CD14-positive monocyte (primary cell): Measurements from ENCODE around the gene ADAMTS17. TPM values are rescaled to one million over a fixed set of nuclear protein-coding genes. Genes with fewer than 3 reads are reported as not detected.

Experiments
- DNase-seq, 3 donors: peaks; one replicate each; pipeline ENCODE4 v3.0.0-alpha.2; 2011 to 2022
- H2AFZ ChIP-seq: 2 replicates; pipeline ENCODE4 v1.6.0; 2012; ENCODE audit warnings: mild to moderate bottlenecking, low read depth, low read length, inconsistent platforms; ENCODE audit not compliant: insufficient read depth, poor library complexity, severe bottlenecking
- H3K27ac ChIP-seq, 2 donors: 1 replicate in 1 of 2; 2 replicates in 1 of 2; pipeline ENCODE4 v1.5.1; 2012 to 2013; ENCODE audit warnings: low read length in 2 of 2, control low read depth in 1 of 2, inconsistent platforms in 1 of 2, low read depth in 1 of 2, mild to moderate bottlenecking in 1 of 2
- H3K27me3 ChIP-seq, 2 donors: one replicate each; pipeline versions ENCODE4 v1.6.0 to v1.6.1; 2011 to 2013; ENCODE audit warnings: low read length in 2 of 2; ENCODE audit not compliant: control insufficient read depth in 2 of 2, insufficient read depth in 2 of 2
- H3K36me3 ChIP-seq, 2 donors: replicated peaks in 1 of 2; 1 replicate in 1 of 2; 2 replicates in 1 of 2; pipeline versions ENCODE4 v1.5.1 to v1.6.1; 2012 to 2013; ENCODE audit warnings: low read length in 2 of 2, control low read depth in 1 of 2, inconsistent platforms in 1 of 2, mild to moderate bottlenecking in 1 of 2; ENCODE audit not compliant: insufficient read depth in 2 of 2, control insufficient read depth in 1 of 2
- H3K4me1 ChIP-seq, 2 donors: 1 replicate in 1 of 2; 2 replicates in 1 of 2; pipeline versions ENCODE4 v1.5.1 to v1.6.1; 2012 to 2013; ENCODE audit warnings: low read length in 2 of 2, control low read depth in 1 of 2, inconsistent platforms in 1 of 2, mild to moderate bottlenecking in 1 of 2, moderate library complexity in 1 of 2; ENCODE audit not compliant: insufficient read depth in 2 of 2, control insufficient read depth in 1 of 2
- H3K4me2 ChIP-seq: replicated peaks from 2 replicates; pipeline ENCODE3; 2012; ENCODE audit warnings: low read length, moderate library complexity, mild to moderate bottlenecking; ENCODE audit not compliant: poor library complexity, severe bottlenecking; ENCODE audit errors: extremely low read depth
- H3K4me3 ChIP-seq, 3 experiments: fragments of 200-600 bp in 1 of 3; sonication (generic) in 1 of 3; replicated peaks in 1 of 3; 1 replicate in 2 of 3; 2 replicates in 1 of 3; pipeline ENCODE4 v1.5.1; 2011 to 2013; ENCODE audit warnings: low read length in 3 of 3, mild to moderate bottlenecking in 3 of 3, control low read depth in 2 of 3, low read depth in 2 of 3, inconsistent platforms in 1 of 3, moderate library complexity in 1 of 3
- H3K79me2 ChIP-seq: 2 replicates; pipeline ENCODE4 v1.6.0; 2012; ENCODE audit warnings: mild to moderate bottlenecking, control low read depth, inconsistent platforms, low read length, moderate library complexity; ENCODE audit not compliant: insufficient read depth
- H3K9ac ChIP-seq: 2 replicates; pipeline ENCODE4 v1.6.0; 2017; ENCODE audit warnings: low read length, mild to moderate bottlenecking; ENCODE audit not compliant: insufficient read depth, poor library complexity, severe bottlenecking
- H3K9me3 ChIP-seq, 2 donors: replicated peaks in 1 of 2; 1 replicate in 1 of 2; 2 replicates in 1 of 2; pipeline versions ENCODE4 v1.5.1 to v1.6.1; 2012 to 2013; ENCODE audit warnings: low read length in 2 of 2, control low read depth in 1 of 2; ENCODE audit not compliant: control insufficient read depth in 1 of 2, insufficient read depth in 1 of 2
- H4K20me1 ChIP-seq: 2 replicates; pipeline ENCODE4 v1.6.0; 2012; ENCODE audit warnings: mild to moderate bottlenecking, low read length, control low read depth, moderate library complexity; ENCODE audit not compliant: insufficient read depth
- H3K27ac Mint-ChIP-seq, 7 donors: one replicate each; pipeline ENCODE4 v1.8.0; 2020; ENCODE audit warnings: mild to moderate bottlenecking in 7 of 7, mixed read lengths in 7 of 7, moderate library complexity in 6 of 7, inconsistent platforms in 2 of 7
- H3K27me3 Mint-ChIP-seq, 3 donors: one replicate each; pipeline ENCODE4 v1.8.0; 2021 to 2022; ENCODE audit warnings: low read depth in 3 of 3, mild to moderate bottlenecking in 3 of 3, mixed read lengths in 3 of 3, moderate library complexity in 3 of 3, inconsistent platforms in 1 of 3
- H3K36me3 Mint-ChIP-seq, 2 donors: one replicate each; pipeline ENCODE4 v1.8.0; 2020; ENCODE audit warnings: mixed read lengths in 2 of 2, inconsistent platforms in 1 of 2, mild to moderate bottlenecking in 1 of 2
- H3K4me1 Mint-ChIP-seq: one replicate; pipeline ENCODE4 v1.8.0; 2020; ENCODE audit warnings: mild to moderate bottlenecking, mixed read lengths
- H3K4me3 Mint-ChIP-seq, 2 donors: one replicate each; pipeline ENCODE4 v1.8.0; 2020; ENCODE audit warnings: mild to moderate bottlenecking in 2 of 2, mixed read lengths in 2 of 2, moderate library complexity in 1 of 2
- H3K9me3 Mint-ChIP-seq, 7 donors: one replicate each; pipeline ENCODE4 v1.8.0; 2020 to 2022; ENCODE audit warnings: mixed read lengths in 7 of 7, mild to moderate bottlenecking in 6 of 7, moderate library complexity in 6 of 7, inconsistent platforms in 2 of 7
- CTCF ChIP-seq: fragments of 200-600 bp; IDR thresholded peaks from one replicate; pipeline ENCODE4 v1.8.0; 2022; ENCODE audit warnings: antibody characterized with exemption, mild to moderate bottlenecking
- WGBS: methylation state at CpG from one replicate; pipeline ENCODE4 v1.1.5; 2013; ENCODE audit warnings: missing lambda C conversion rate; ENCODE audit not compliant: insufficient coverage; 5-methylcytosine and 5-hydroxymethylcytosine counted together
- intact Hi-C, 2 donors: fragments of 100-400 bp; cut with micrococcal nuclease; formaldehyde crosslinking; loops; one replicate each; pipeline versions ENCODE4 v1.15.0 to v1.15.1; 2023
- polyA plus RNA-seq, 3 donors: library from polyadenylated mRNA; depleted of rRNA in 1 of 3; unstranded in 2 of 3; stranded (reverse) in 1 of 3; fragments of 300-500 nt in 2 of 3; fragments of >200 nt in 1 of 3; fragmentation: Illumina TruSeq in 2 of 3; gene quantifications; 1 replicate in 2 of 3; 2 replicates in 1 of 3; pipeline ENCODE4 v1.2.3, GENCODE V29; 2012 to 2021

Gene ADAMTS17
- polyA plus RNA-seq, 3 donors = 0.03 to 0.25 TPM; not detected in 1

GRCh38 chr15:99955181-99955525 lies 386.6 kb downstream of the ADAMTS17 start:
- Mint-ChIP-seq H3K27ac (no peak overlapping the region), H3K4me1 (no peaks in the 10 kb centered on the region), H3K9me3 (peaks cover 2 to 18% (median 6%) of the 10 kb centered on the region in 7 donors), H3K4me3 (no peak overlapping the region), H3K36me3 (no peaks in the 10 kb centered on the region), H3K27me3 (peaks cover 2 to 8% (median 3%) of the 10 kb centered on the region in 3 donors)
- Histone ChIP-seq H3K4me1 (no peaks in the 10 kb centered on the region), H3K79me2 (no peaks in the 10 kb centered on the region), H3K9me3 (no peaks in the 10 kb centered on the region), H3K27ac (no peak overlapping the region), H3K4me2 (no peak overlapping the region), H3K27me3 (no peaks in the 10 kb centered on the region), H3K9ac (no peak overlapping the region), H4K20me1 (no peaks in the 10 kb centered on the region), H2AFZ (no peak overlapping the region), H3K36me3 (no peaks in the 10 kb centered on the region), H3K4me3 (no peak overlapping the region)
- TF ChIP-seq CTCF = no peak
- intact Hi-C loops = no loop called here
- no peak for DNase-seq
- WGBS = 89% methylated on average over 1 of the region's 1 CpG

DNA sequence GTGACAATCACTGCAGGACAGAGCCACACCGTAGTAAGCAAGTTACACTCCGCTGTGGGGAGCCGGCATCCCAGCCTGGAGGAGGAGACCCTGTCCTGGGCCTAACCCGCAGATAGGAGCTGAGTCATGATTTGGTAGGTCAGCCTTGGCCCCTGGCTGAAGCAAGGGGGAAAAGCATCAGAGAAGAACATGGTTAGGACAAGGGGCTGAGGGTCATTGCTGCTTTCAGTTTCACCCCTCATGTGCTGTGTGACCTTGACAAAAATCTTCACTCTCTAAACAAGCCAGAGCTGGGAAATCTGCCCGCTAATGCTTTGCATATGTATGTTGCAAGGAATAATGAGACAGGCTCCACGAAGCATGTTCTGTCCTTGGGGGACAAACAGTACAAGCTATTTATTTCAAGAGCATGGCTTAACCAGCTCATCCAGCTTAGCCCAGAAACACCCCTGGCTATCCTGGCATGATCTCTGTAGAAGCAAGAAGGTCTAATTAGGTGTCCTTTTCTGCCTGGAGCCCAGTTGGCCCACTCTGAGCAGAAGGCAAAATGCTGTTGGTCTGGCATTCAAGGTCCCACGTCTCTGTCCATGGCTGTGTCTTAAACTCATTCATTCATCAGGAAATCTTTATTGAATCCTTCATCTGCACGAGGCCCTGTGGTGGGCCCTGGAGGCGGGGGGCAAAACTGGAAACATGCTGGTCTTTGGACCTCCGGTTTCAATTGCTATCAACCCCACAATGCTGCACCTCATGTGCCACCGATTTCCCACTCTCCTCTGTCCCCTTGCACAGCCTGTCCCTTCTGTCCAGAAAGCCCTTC lies 387.2 kb downstream of the ADAMTS17 start:
- Histone ChIP-seq H3K9me3 (no peaks in the 10 kb centered on the region), H3K9ac (no peak overlapping the region), H3K4me1 (no peaks in the 10 kb centered on the region), H3K27me3 (no peaks in the 10 kb centered on the region), H3K4me3 (no peak overlapping the region), H3K79me2 (no peaks in the 10 kb centered on the region), H2AFZ (no peak overlapping the region), H4K20me1 (no peaks in the 10 kb centered on the region), H3K36me3 (no peaks in the 10 kb centered on the region), H3K27ac (no peak overlapping the region), H3K4me2 (no peak overlapping the region)
- WGBS = 88% methylated on average over 10 of the region's 11 CpGs
- Mint-ChIP-seq H3K27me3 (peaks cover 2 to 8% (median 3%) of the 10 kb centered on the region in 3 donors), H3K36me3 (no peaks in the 10 kb centered on the region), H3K4me1 (no peaks in the 10 kb centered on the region), H3K9me3 (peaks cover 2 to 16% (median 8%) of the 10 kb centered on the region in 7 donors), H3K27ac (no peak overlapping the region), H3K4me3 (no peak overlapping the region)
- no peak for TF ChIP-seq CTCF
- intact Hi-C loops = no loop called here
- no peak for DNase-seq
